Activated T-cell treated with anti-CD3 and anti-CD28 coated beads for 4 hours (primary cell): ENCODE results near the gene SNAP29.
"Not testable (repeated sequence)": the region's sequence is repeated elsewhere in the genome, so short reads cannot be mapped to it uniquely, and the experiment has no call there.

Experiments used
- DNase-seq: peaks from one replicate; pipeline ENCODE4 v3.0.0-alpha.2; 2020

SNAP29 gene

GRCh38 chr22:20903093-20903492, 44.3 kb downstream of the SNAP29 start:
- DNase-seq, result no peak

- no peak for DNase-seq
These were observed 45.5 kb downstream of the SNAP29 start for GRCh38 chr22:20904008-20904979.

GRCh38 chr22:20904980-20905355, 46.2 kb downstream of the SNAP29 start:
- no peak for DNase-seq

- DNase-seq, result no peak
These were observed 46.9 kb downstream of the SNAP29 start for GRCh38 chr22:20905415-20906386.

- no peak for DNase-seq
These were observed 47.6 kb downstream of the SNAP29 start for GRCh38 chr22:20906387-20906767.

- not testable (repeated sequence) for DNase-seq
These were observed 49.9 kb downstream of the SNAP29 start for GRCh38 chr22:20908717-20909116.

GRCh38 chr22:20909543-20910303, 50.9 kb downstream of the SNAP29 start:
- no peak for DNase-seq

- DNase-seq, result no peak
These were observed 53.7 kb downstream of the SNAP29 start for GRCh38 chr22:20912494-20912893.

GRCh38 chr22:20916916-20917810, 58.4 kb downstream of the SNAP29 start, which contains the start of gene CRKL:
Gene CRKL (plus strand): TSS chr22:20917407. CDS start chr22:20917935, 528 bp downstream.
- DNase-seq, result peak; percentile 92

- no peak for DNase-seq
These were observed 59.9 kb downstream of the SNAP29 start for GRCh38 chr22:20918663-20919218.

GRCh38 chr22:20919718-20920117, 60.9 kb downstream of the SNAP29 start:
- DNase-seq, result no peak

GRCh38 chr22:20920881-20921203, 62.0 kb downstream of the SNAP29 start:
- DNase-seq, result no peak

GRCh38 chr22:20922141-20922751, 63.4 kb downstream of the SNAP29 start:
- DNase-seq, result no peak

GRCh38 chr22:20926243-20926642, 67.4 kb downstream of the SNAP29 start:
- no peak for DNase-seq

GRCh38 chr22:20927940-20928572, 69.2 kb downstream of the SNAP29 start:
- no peak for DNase-seq

- no peak for DNase-seq
These were observed 69.8 kb downstream of the SNAP29 start for GRCh38 chr22:20928573-20928967.

GRCh38 chr22:20930004-20930403, 71.2 kb downstream of the SNAP29 start:
- no peak for DNase-seq

GRCh38 chr22:20930435-20930834, 71.6 kb downstream of the SNAP29 start:
- DNase-seq, result not testable (repeated sequence)

- no peak for DNase-seq
These were observed 72.4 kb downstream of the SNAP29 start for GRCh38 chr22:20931126-20931654.

- DNase-seq, result no peak
These were observed 75.1 kb downstream of the SNAP29 start for GRCh38 chr22:20933910-20934309.
